ENCODE measurements around the gene RNF148. TPM values are rescaled to one million over a fixed set of nuclear protein-coding genes. Genes with fewer than 3 reads are reported as not detected.

The RNF148 gene
- total RNA-seq, 1 donor from 2014 or later: 0.50 TPM

GRCh38 chr7:122691569-122692235 lies 11.0 kb downstream of the RNF148 start:
- Mint-ChIP-seq H3K36me3 (ENCODE audit: low read depth, unreplicated experiment) (peaks cover 2% of the 10 kb centered on the region), H3K27me3 (ENCODE audit: low read depth, unreplicated experiment) (no peaks in the 10 kb centered on the region), H3K4me3 (ENCODE audit: unreplicated experiment) (no peak overlapping the region), H3K27ac (ENCODE audit: unreplicated experiment) (no peak overlapping the region), H3K9me3 (ENCODE audit: unreplicated experiment) (peaks cover 2% of the 10 kb centered on the region), H3K4me1 (ENCODE audit: low read depth, unreplicated experiment) (no peaks in the 10 kb centered on the region)
- Histone ChIP-seq H3K4me2 (ENCODE audit: low read length) (no peak overlapping the region), H3K79me2 (ENCODE audit: insufficient read depth, low read length) (no peaks in the 10 kb centered on the region), H3K27ac (ENCODE audit: low read depth, low read length) (no peak overlapping the region), H4K20me1 (ENCODE audit: insufficient read depth, low read length) (no peaks in the 10 kb centered on the region), H3K9me3 (ENCODE audit: insufficient read depth, low read depth, low read length) (no peaks in the 10 kb centered on the region), H3K4me1 (ENCODE audit: insufficient read depth, low read length) (no peaks in the 10 kb centered on the region), H3K9ac (ENCODE audit: low read length) (no peak overlapping the region), H3K27me3 (ENCODE audit: insufficient read depth, low read length) (no peaks in the 10 kb centered on the region), H3K36me3 (ENCODE audit: insufficient read depth, low read length) (no peaks in the 10 kb centered on the region), H2AFZ (ENCODE audit: low read depth, low read length) (no peak overlapping the region), H3K4me3 (ENCODE audit: insufficient read depth, low read depth, low read length) (no peak overlapping the region)
- DNase-seq (ENCODE audit: low read depth) (no peak), FAIRE-seq (no peak)
- TF ChIP-seq CTCF (IDR thresholded peaks at IDR 0.05; ENCODE audit: insufficient read depth, low read depth, low read length) (no peak), EZH2 (IDR thresholded peaks at IDR 0.05; ENCODE audit: insufficient read depth, low read length) (no peak)

GRCh38 chr7:122689346-122690109 lies 13.2 kb downstream of the RNF148 start:
- H3K4me1 ChIP-seq (ENCODE audit: insufficient read depth, low read length): no peaks in the 10 kb centered on the region
- H3K4me2 ChIP-seq (ENCODE audit: low read length): no peak overlapping the region
- Mint-ChIP-seq H3K4me3 (ENCODE audit: unreplicated experiment) (no peak overlapping the region), H3K4me1 (ENCODE audit: low read depth, unreplicated experiment) (no peaks in the 10 kb centered on the region), H3K36me3 (ENCODE audit: low read depth, unreplicated experiment) (peaks cover 2% of the 10 kb centered on the region), H3K27me3 (ENCODE audit: low read depth, unreplicated experiment) (no peaks in the 10 kb centered on the region), H3K27ac (ENCODE audit: unreplicated experiment) (no peak overlapping the region), H3K9me3 (ENCODE audit: unreplicated experiment) (peaks cover 2% of the 10 kb centered on the region)
- H3K36me3 ChIP-seq (ENCODE audit: insufficient read depth, low read length): no peaks in the 10 kb centered on the region
- no peak overlapping the region for H2AFZ ChIP-seq (ENCODE audit: low read depth, low read length)
- H3K4me3 ChIP-seq (ENCODE audit: insufficient read depth, low read depth, low read length): no peak overlapping the region
- DNase-seq (ENCODE audit: low read depth): no peak
- no peaks in the 10 kb centered on the region for H3K27me3 ChIP-seq (ENCODE audit: insufficient read depth, low read length)
- H3K27ac ChIP-seq (ENCODE audit: low read depth, low read length): no peak overlapping the region
- no peak for TF ChIP-seq CTCF (IDR thresholded peaks at IDR 0.05; ENCODE audit: insufficient read depth, low read depth, low read length)
- TF ChIP-seq EZH2 (IDR thresholded peaks at IDR 0.05; ENCODE audit: insufficient read depth, low read length): no peak
- no peaks in the 10 kb centered on the region for H3K79me2 ChIP-seq (ENCODE audit: insufficient read depth, low read length)
- FAIRE-seq: no peak
- H3K9me3 ChIP-seq (ENCODE audit: insufficient read depth, low read depth, low read length): no peaks in the 10 kb centered on the region
- H3K9ac ChIP-seq (ENCODE audit: low read length): no peak overlapping the region
- no peaks in the 10 kb centered on the region for H4K20me1 ChIP-seq (ENCODE audit: insufficient read depth, low read length)
